Right cardiac atrium (tissue), 5 donors: ENCODE measurements around the gene ARHGAP29. TPM values are rescaled to one million over a fixed set of nuclear protein-coding genes. Genes with fewer than 3 reads are reported as not detected.

Source experiments
- ATAC-seq, 2 donors: fragments of 200-7000 bp; cut with Tn5 transposase; one replicate each; pipeline versions ENCODE4 v1.8.0 to v1.9.1; 2020; ENCODE audit warnings: moderate library complexity in 2 of 2, mild to moderate bottlenecking in 1 of 2
- DNase-seq, 3 donors: peaks; one replicate each; pipeline ENCODE4 v3.0.0-alpha.2; 2020
- H3K27ac ChIP-seq: one replicate; pipeline ENCODE4 v1.5.1; 2013; ENCODE audit warnings: mild to moderate bottlenecking, low read length, control low read depth, moderate library complexity
- H3K27me3 ChIP-seq: one replicate; pipeline ENCODE4 v1.6.1; 2013; ENCODE audit not compliant: control insufficient read depth, insufficient read depth
- H3K4me1 ChIP-seq: one replicate; pipeline ENCODE4 v1.6.1; 2013; ENCODE audit warnings: low read length; ENCODE audit not compliant: control insufficient read depth, insufficient read depth
- H3K4me3 ChIP-seq: one replicate; pipeline ENCODE4 v1.5.1; 2013; ENCODE audit warnings: low read length, control low read depth
- H3K9me3 ChIP-seq: one replicate; pipeline ENCODE4 v1.6.1; 2013; ENCODE audit warnings: low read length; ENCODE audit not compliant: control insufficient read depth
- WGBS: extraction: QIAGEN DNeasy Blood & Tissue Kit; methylation state at CpG from one replicate; pipeline ENCODE4 v1.1.7; 2013; 5-methylcytosine and 5-hydroxymethylcytosine counted together
- intact Hi-C, 4 donors: fragments of 100-400 bp; cut with DNase I; formaldehyde crosslinking; loops; one replicate each; pipeline versions ENCODE4 v1.11.0 to v1.14.0; 2022 to 2023
- polyA plus RNA-seq: library from polyadenylated mRNA; stranded (reverse); fragments of 200-250 nt; gene quantifications from one replicate; pipeline ENCODE4 v1.2.3, GENCODE V29; 2013
- total RNA-seq, 4 donors: library from RNA; stranded (reverse); fragmentation: NEBNext Ultra II Directional; extraction: Animal tissue kit (Norgen Biotek cat#: 25700); gene quantifications; one replicate each; pipeline ENCODE4 v1.2.1, GENCODE V29; 2021
- donor health status: healthy with polysubstance abuse.
- donor health status: DM: no; HTN: yes; CAD: no.
- donor health status: DM: no; HTN: no; CAD: no.
- donor health status: DM: no; HTN: yes; CAD: no; lungs with severe emphysema.
- donor health status: DM: yes; HTN: yes; CAD: no.

Gene ARHGAP29
- total and polyA plus RNA-seq, 5 donors, result 11.0 to 31.1 (median 29.9) TPM

DNA sequence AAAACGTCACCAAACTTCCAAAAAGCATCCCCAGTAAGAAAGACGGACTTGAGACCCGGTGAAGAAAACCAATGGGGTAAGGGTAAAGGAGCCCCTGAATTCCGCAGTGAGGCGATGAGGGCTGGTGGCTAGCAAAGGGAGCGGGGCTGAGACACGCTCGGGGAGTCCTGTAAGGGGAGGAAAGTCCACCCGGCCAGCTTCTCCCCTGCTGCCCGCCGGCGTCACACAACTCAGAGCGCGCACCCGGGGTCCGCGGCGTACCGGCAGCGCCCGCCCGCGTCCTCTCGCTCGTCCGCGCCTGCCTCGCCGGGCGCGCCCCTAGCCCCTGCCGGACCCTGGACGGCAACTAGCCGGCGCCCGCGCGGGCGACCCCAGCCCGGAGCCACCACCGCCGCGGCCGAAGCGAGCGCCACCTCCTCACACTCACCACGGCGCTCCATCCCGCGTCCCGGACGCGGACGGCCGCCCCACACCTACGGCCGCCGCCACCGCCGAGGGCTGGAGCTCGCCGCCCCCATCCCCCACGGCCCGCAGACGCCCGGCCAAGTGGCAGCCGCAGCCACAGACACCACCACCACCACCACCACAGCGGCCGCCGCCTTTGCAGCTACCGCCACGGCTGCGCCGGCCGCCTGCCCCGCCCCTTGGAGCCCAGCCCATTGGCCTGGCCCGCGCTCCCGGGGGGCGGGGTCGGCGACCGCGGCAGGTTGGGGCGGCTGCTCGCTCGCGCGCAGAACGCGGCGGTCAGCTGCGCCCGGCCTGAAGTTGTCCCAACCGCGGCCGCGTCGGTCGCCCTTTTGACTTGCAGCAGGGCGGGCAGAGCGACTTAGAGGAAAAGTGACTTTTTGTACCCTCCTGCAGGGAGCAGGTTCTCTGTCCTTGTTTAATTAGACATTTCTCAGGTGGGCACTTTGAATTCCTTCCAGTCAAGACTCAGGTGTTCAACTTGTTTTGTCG is 10.0 kb upstream of the ARHGAP29 start:
- under 1% methylated on average over 103 of the region's 103 CpGs for WGBS
- H3K27ac ChIP-seq, result peak overlapping the region; percentile 87
- no peaks in the 10 kb centered on the region for H3K4me1 ChIP-seq
- intact Hi-C loops, result loop anchor here (5.0 to 10.0 kb wide), 3 partner anchors 77 to 203 kb away; no protein-coding TSS in a partner anchor
- H3K4me3 ChIP-seq, result peak overlapping the region; percentile 73
- DNase-seq (peak; percentile 84 to 93 (median 93)), ATAC-seq (peak; percentile 94 to 96)
- no peaks in the 10 kb centered on the region for H3K9me3 ChIP-seq
- H3K27me3 ChIP-seq, result no peaks in the 10 kb centered on the region

DNA sequence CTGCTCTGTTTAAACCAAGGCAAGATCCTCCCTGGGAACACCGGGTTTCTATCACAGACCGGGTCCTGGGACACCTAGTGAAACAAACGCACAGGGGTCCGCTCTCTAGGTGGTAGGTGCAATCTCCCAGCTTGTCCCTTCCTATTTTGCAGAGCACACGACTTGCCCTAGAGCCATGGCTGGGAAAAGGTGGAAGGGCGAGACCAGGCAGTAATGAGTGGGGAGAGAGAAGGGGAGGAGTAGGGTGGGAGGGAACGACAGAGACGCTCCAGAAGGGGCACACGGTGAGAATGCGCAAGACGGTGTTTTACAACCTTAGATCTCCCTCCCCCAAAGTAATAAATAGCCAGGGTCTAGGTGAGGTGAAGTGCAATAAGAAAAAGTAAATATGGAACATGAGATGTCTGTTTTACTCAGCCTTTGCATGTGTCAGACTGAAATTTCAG is 9.3 kb upstream of the ARHGAP29 start:
- no peaks in the 10 kb centered on the region for H3K27me3 ChIP-seq
- WGBS, result 8% methylated on average over 11 of the region's 11 CpGs
- H3K27ac ChIP-seq, result peak overlapping the region; percentile 87
- no peaks in the 10 kb centered on the region for H3K9me3 ChIP-seq
- intact Hi-C loops, result loop anchor here (5.0 to 10.0 kb wide), 3 partner anchors 78 to 202 kb away; no protein-coding TSS in a partner anchor
- H3K4me1 ChIP-seq, result no peaks in the 10 kb centered on the region
- H3K4me3 ChIP-seq, result peak overlapping the region; percentile 73
- DNase-seq (no peak), ATAC-seq (peak; percentile 47 to 71)

DNA sequence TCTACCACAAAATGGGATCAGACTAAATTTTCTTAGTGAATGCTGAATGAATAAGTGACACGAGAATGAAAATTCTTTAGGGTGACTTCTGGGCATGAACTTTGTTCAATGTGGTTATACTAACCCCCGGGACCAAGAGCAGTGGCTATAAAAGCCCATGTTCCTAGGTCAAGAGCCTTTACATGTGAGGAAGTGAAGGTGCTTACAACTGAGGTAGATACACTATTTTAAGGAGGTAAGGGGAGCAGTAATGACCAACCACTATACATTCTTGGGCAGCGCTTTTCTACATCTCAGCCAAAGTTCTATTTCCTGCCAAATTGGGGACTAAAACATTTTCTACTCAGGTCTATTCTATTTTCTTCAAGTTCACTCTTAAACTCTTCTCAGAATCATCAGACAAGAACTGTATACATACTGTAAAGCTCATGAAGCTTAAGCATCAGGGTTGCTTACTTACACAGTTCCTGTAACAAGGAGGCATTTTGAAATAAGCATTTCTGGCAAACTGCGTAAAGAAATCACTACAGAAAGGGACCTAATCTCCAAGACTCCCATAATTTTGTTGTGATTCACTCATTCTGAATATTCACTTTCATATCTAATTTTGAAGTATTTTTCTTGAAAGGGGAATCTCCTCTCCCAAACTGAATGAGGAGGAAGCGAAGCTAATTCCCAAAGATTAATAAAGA is 8.5 kb upstream of the ARHGAP29 start:
- H3K27ac ChIP-seq, result peak overlapping the region; percentile 81
- DNase-seq, result no peak
- no peak for ATAC-seq
- no peaks in the 10 kb centered on the region for H3K4me1 ChIP-seq
- intact Hi-C loops, result loop anchor here (5.0 to 10.0 kb wide), 3 partner anchors 79 to 201 kb away; no protein-coding TSS in a partner anchor
- H3K4me3 ChIP-seq, result peak overlapping the region; percentile 73
- WGBS, result 60% methylated on average over 5 of the region's 5 CpGs
- no peaks in the 10 kb centered on the region for H3K9me3 ChIP-seq
- H3K27me3 ChIP-seq, result no peaks in the 10 kb centered on the region

DNA sequence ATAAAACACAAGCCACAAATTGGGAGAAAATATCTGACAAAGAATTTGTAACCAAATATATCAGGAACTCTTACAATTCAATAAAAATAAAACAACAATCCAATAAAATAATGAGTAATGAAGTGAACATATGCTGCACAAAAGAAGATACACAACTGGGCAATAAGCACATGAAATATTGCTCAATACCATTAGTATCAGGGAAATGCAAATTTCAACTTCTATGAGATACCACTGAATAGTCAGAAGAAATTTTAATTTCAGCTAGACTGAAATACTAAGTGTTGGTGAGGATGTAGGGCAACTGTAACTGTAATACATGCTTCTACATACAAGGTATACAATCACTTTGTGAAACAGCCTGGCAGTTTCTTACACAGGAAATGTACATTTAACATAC is 7.4 kb upstream of the ARHGAP29 start:
- ATAC-seq (no peak), DNase-seq (no peak)
- H3K27me3 ChIP-seq, result no peaks in the 10 kb centered on the region
- peak overlapping the region; percentile 73 for H3K4me3 ChIP-seq
- no peaks in the 10 kb centered on the region for H3K9me3 ChIP-seq
- no peak overlapping the region for H3K27ac ChIP-seq
- intact Hi-C loops, result loop anchor here (5.0 to 10.0 kb wide), 3 partner anchors 80 to 200 kb away; no protein-coding TSS in a partner anchor
- H3K4me1 ChIP-seq, result no peaks in the 10 kb centered on the region

DNA sequence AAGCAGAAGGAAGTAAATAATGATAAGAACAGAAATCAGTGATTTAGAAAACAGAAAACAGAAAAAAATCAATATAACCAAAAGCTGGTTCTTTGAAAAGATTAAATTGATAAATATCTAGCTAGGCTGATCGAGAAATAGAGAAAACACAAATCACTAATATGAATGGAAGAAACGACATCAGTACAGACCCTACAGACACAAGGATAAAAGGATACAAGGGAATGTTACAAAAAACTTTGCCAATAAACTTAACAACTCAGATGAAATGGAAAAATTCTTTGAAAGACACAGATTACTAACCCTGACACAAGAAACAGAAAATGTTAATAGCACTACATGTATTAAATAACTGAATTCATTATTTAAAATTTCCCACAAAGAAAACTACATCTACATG is 6.3 kb upstream of the ARHGAP29 start:
- ATAC-seq, result no peak
- H3K9me3 ChIP-seq, result no peaks in the 10 kb centered on the region

DNA sequence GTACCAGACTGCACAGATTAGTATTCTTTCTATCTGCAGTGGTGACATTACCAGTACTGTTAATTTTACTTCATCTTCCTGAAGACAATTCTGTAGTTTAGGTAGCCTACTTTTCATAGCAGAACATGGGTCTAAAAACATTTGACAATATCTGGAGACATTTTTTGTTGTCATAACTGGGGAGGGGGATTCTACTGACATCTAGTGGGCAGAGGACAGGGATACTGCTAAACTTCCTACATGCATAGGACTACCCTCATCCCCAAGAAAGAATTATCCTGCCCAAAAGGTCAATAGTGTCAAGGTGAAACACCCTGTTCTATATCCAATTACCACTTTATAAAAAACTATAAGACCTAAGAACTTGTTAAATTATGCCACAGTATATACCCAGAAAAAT is 3.4 kb upstream of the ARHGAP29 start:
- H3K27ac ChIP-seq, result no peak overlapping the region
- H3K27me3 ChIP-seq, result no peaks in the 10 kb centered on the region
- no peak overlapping the region for H3K4me3 ChIP-seq
- ATAC-seq (no peak), DNase-seq (no peak)
- no peaks in the 10 kb centered on the region for H3K4me1 ChIP-seq
- intact Hi-C loops, result loop anchor here (10.0 kb wide), 2 partner anchors 84 to 196 kb away; no protein-coding TSS in a partner anchor
- H3K9me3 ChIP-seq, result no peaks in the 10 kb centered on the region

More for the DNA sequence above, 6.3 kb upstream of the ARHGAP29 start:
- WGBS, result 80% methylated on average over 2 of the region's 2 CpGs
- DNase-seq, result no peak
- Histone ChIP-seq H3K4me3 (no peak overlapping the region), H3K27ac (no peak overlapping the region), H3K4me1 (no peaks in the 10 kb centered on the region), H3K27me3 (no peaks in the 10 kb centered on the region)
- intact Hi-C loops, result loop anchor here (10.0 kb wide), 2 partner anchors 81 to 199 kb away; no protein-coding TSS in a partner anchor

DNA sequence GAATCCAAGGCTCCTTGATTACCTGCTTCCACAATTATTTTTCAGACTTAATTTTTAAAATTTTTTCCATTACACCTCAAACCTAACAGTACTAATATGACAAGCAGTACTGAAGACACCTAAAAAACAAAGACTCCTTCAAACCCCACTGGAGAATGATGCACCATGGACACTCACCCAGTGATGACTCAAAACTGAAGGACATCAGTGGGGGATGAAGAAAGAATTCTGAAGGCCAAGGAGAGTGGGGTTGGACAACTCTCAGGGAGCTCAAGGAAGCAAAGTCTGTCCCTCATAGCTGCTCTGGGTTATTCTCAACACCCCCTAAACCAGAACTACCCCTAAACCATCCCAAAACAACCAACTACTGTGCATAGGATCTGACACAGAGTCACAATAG is 2.4 kb upstream of the ARHGAP29 start:
- intact Hi-C loops, result loop anchor here (5.0 to 10.0 kb wide), 5 partner anchors 85 to 195 kb away; no protein-coding TSS in a partner anchor
- Histone ChIP-seq H3K9me3 (no peaks in the 10 kb centered on the region), H3K27ac (no peak overlapping the region)

DNA sequence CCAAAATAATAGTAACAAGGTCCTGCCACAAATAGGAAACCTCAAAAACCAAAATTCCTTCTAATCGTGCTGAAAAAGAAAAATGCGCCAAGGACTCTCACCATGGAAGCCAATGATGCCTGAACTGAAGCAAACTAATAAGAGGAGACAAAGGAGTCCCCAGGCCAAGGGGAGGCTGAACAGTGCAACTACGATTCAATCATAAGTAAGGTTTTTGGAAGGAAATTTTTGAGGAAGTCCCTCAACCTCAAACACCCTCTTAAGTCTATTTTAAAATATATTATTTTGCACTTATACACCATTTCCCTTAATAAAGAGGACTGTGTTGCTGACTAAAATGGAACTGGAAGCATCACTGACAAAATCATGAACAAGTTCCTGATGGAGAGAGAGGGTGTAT is 1.7 kb upstream of the ARHGAP29 start:
- DNase-seq (no peak), ATAC-seq (no peak)
- Histone ChIP-seq H3K9me3 (no peaks in the 10 kb centered on the region), H3K4me1 (no peaks in the 10 kb centered on the region), H3K27ac (no peak overlapping the region), H3K27me3 (no peaks in the 10 kb centered on the region), H3K4me3 (no peak overlapping the region)
- intact Hi-C loops, result loop anchor here (5.0 to 10.0 kb wide), 3 partner anchors 174 to 182 kb away; no protein-coding TSS in a partner anchor
- 70% methylated on average over 3 of the region's 3 CpGs for WGBS

More for the DNA sequence above, 2.4 kb upstream of the ARHGAP29 start:
- Histone ChIP-seq H3K27me3 (no peaks in the 10 kb centered on the region), H3K4me1 (no peaks in the 10 kb centered on the region), H3K4me3 (no peak overlapping the region)
- DNase-seq (no peak), ATAC-seq (no peak)

DNA sequence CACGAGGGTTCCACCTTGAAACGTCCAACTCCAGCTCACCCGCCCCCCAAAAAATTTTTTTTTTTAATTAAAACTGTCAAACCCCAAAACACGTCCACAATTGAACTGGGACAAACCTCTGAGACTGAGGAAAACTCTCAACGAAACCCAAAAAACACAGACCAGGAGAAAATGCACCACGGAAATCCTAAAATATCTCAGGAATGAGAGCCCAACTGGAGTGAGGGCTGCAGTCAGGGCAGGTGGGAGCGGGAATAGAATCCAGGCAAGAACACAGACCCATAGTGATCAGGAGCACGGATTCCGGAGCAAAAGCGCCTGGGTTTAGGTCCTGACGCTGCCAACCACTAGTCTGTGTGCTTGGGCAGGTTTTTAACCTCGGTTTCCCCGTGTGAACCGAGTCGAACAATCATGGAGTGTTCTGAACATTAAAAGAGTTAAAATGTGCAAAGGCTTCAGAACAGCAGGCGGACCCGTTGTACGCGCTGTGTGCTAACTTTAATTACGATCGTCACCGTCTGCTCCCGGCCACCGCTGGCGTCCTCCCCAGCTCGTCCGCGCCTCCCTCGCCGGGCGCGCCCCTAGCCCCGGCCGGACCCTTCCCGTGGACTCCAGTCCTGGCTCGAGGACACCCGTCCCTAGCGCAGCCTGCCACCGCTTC is 624 bp downstream of the ARHGAP29 start:
- H3K9me3 ChIP-seq, result no peaks in the 10 kb centered on the region
- ATAC-seq, result peak; percentile 76 to 77
- H3K4me1 ChIP-seq, result peaks cover 2% of the 10 kb centered on the region
- peak overlapping the region; percentile 68 for H3K27ac ChIP-seq
- peak overlapping the region; percentile 68 for H3K4me3 ChIP-seq
- no peaks in the 10 kb centered on the region for H3K27me3 ChIP-seq
- under 1% methylated on average over 39 of the region's 39 CpGs for WGBS
- peak in 2 of 3 donors; percentile 50 to 81 for DNase-seq
- intact Hi-C loops, result loop anchor here (5.0 to 10.0 kb wide), 3 partner anchors 172 to 179 kb away; no protein-coding TSS in a partner anchor

DNA sequence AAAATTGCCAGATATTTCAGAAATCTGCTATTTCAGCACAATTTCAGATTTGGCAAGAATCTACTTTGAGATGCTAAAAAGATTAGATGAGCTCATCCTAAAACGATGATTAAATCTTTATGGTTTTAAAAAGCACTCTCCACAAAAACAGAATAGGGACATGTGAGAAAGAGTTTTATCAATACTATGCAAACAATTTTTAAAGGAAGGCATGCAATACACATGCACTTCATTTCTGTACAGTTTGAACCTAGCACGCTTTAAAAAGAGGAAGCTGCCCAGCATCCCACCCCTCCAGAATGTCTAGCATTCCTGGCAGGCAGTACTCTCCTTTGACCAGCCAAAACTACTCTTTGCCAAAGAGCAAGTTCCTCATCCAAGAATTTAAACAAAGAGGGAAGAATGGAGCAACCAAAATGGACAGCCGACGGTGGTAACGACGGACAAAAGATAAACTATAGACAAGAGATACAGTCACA is 1.3 kb downstream of the ARHGAP29 start:
- peak in 1 of 3 donors; percentile 35 for DNase-seq
- ATAC-seq, result peak; percentile 10 to 18
- H3K27me3 ChIP-seq, result no peaks in the 10 kb centered on the region
- H3K9me3 ChIP-seq, result no peaks in the 10 kb centered on the region
- intact Hi-C loops, result loop anchor here (5.0 to 10.0 kb wide), 3 partner anchors 171 to 179 kb away; no protein-coding TSS in a partner anchor
- 1% methylated on average over 6 of the region's 6 CpGs for WGBS
- peak overlapping the region; percentile 68 for H3K4me3 ChIP-seq
- H3K27ac ChIP-seq, result peak overlapping the region; percentile 68
- H3K4me1 ChIP-seq, result peaks cover 2% of the 10 kb centered on the region
